ENCODE data around the gene WDR19.

WDR19 gene

GRCh38 chr4:39305912-39306677 is 123.8 kb downstream of the WDR19 start:
- DNase-seq, result no peak

GRCh38 chr4:39308611-39309010 is 126.3 kb downstream of the WDR19 start:
- DNase-seq, result no peak

DNA sequence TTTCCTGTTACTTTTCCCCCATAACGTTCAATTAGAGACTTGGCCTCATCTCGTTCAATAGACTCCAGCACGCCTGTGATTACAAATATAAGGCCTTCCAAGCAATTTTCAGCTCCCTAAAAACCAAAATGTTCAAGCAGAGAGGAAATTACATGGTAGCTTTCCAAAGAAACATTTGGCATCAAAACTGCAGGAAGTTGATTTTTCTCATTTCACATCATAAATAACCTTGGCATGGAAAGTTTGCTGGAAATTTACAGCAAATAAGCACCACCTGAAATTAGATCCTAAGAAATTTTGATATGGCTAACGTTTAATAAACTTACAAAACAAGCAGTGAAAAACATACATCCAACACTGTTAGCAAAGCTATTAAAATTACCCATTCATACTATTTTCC is 130.5 kb downstream of the WDR19 start:
- no peak for DNase-seq

DNA sequence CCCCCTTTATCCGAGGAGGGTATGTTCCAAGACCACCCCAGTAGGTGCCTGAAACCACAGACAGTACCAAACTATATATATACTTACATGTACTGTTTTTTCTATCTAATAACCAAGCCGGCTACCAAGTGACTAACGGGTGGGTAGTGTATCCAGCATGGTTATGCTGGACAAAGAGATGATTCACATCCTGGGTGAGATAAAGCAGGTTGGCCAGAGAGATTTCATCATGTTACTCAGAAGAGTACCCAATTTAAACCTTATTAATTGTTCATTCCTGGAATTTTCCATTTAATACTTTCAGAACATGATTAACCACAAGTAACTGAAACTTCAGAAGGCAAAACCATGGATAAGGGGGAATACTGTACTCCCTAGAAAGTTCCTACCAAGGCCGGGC is 137.3 kb downstream of the WDR19 start:
- DNase-seq, result no peak

GRCh38 chr4:39320381-39321115 is 138.2 kb downstream of the WDR19 start:
- DNase-seq, result no peak

DNA sequence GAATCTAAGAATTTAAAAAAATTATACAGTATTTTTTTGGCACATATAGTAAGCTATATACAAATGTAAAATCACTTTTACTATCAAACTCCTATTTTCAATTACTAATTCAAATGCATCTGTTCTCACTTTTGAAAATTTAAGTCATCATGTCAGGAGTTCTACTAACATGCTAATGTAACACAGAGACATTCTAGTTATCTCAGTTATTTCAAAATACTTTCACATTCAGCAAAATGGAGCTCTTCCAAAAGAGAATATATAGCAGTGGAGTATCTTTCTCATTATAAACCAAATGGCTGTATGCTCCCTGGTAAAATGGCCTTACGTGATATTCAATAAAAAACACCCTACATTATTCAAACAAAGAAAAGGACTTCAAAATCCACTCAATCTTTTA is 141.5 kb downstream of the WDR19 start:
- DNase-seq, result no peak

DNA sequence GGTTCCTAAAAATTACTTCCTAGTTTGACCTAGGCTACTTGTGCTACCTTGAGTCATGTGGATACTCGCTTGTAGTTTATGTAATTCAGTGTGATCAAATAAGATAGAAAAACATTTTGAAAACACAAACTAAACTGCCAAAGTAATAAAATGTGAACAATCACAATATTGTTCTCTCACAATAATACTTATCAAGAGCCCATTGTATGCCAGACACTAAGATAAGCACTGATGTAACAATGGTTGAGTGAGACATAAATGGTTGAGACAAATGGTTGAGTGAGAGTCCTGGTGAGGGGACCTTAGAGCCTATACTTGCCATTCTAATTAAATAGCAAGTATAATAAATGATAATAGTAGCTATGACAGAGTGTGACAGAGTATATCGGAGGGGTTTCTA is 142.1 kb downstream of the WDR19 start:
- no peak for DNase-seq

DNA sequence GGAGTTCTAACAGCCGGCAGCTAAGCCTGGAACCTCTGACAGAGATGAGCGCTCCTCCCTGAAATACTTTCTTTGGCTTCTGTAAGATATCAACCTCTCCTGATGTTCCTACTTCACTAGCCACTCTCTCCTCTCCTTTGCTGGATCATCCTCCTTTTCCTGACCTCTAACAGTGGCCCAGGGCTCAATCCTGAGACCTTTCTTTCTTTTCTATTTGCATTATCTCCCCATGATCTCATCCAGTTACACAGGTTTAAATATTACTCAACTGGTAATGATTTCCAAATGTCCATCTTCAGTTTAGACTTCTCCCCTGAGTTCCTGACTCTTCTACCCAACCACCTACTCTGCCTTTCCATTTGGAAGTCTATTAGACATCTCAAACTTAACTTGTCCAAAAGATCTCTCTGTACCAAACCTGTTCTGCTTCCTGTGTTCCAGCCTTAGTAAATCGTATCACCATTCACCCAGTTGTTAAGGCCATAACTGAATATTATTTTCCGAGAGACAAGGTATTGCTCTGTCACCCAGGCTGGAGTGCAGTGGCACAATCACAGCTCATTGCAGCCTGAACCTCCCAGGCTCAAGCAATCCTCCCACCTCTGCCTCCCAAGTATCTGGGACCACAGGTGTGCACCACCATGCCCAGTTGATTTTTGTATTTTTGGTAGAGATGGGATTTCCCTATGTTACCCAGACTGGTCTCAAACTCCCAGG is 142.7 kb downstream of the WDR19 start:
- no peak for DNase-seq

DNA sequence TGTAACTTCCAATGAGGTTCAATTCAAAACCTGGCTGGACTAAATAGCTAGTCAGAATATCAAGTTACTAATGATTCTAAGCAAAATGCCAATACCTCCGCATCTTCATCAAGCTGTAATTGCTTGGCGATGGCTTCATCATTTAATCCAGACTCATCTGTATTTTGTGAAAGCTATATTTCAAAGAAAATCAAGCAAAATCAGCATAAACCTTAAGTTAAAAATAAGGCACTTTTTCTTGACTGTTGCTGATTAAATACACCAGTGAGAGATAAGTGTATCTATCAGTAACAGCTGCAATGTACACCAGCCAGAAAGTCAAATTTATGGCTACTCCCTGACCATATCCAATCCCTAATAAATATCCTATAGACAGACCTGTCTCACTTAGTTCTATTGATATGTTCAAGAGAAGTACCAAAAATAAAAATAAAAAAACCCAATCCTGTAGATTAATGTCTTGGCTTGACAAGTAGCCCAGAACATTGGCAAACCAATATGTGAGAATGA is 144.2 kb downstream of the WDR19 start:
- DNase-seq, result no peak

GRCh38 chr4:39330353-39330752 is 148.0 kb downstream of the WDR19 start:
- DNase-seq, result no peak

GRCh38 chr4:39331191-39331590 is 148.9 kb downstream of the WDR19 start:
- DNase-seq, result no peak
